Astrocyte of the cerebellum (primary cell): ENCODE data around the gene RSBN1.

Experiments
- DNase-seq: peaks from one replicate; pipeline ENCODE4 v3.0.0-alpha.2; 2011; ENCODE audit warnings: low read depth
- H3K4me3 ChIP-seq: 2 replicates; pipeline ENCODE4 v1.5.1; 2011; ENCODE audit warnings: mild to moderate bottlenecking, low read depth, low read length, moderate library complexity
- in situ Hi-C: cut with HindIII; loops from 2 replicates; pipeline ENCODE4 v1.10.0; 2017; ENCODE audit warnings: low sequenced_read_pairs
- TF ChIP-seq, protein P1 (sequence below): IDR thresholded peaks from 2 replicates; pipeline ENCODE4 v1.5.1; 2012; ENCODE audit warnings: low read length, low read depth, moderate library complexity, mild to moderate bottlenecking; ENCODE audit errors: missing control alignments

RSBN1 gene

GRCh38 chr1:113846391-113847035, 34.2 kb upstream of the RSBN1 start:
- TF ChIP-seq, protein P1, sequence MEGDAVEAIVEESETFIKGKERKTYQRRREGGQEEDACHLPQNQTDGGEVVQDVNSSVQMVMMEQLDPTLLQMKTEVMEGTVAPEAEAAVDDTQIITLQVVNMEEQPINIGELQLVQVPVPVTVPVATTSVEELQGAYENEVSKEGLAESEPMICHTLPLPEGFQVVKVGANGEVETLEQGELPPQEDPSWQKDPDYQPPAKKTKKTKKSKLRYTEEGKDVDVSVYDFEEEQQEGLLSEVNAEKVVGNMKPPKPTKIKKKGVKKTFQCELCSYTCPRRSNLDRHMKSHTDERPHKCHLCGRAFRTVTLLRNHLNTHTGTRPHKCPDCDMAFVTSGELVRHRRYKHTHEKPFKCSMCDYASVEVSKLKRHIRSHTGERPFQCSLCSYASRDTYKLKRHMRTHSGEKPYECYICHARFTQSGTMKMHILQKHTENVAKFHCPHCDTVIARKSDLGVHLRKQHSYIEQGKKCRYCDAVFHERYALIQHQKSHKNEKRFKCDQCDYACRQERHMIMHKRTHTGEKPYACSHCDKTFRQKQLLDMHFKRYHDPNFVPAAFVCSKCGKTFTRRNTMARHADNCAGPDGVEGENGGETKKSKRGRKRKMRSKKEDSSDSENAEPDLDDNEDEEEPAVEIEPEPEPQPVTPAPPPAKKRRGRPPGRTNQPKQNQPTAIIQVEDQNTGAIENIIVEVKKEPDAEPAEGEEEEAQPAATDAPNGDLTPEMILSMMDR = no peak
- H3K4me3 ChIP-seq = no peak overlapping the region
- in situ Hi-C loops = no loop called here
- DNase-seq = no peak

- H3K4me3 ChIP-seq = no peak overlapping the region
- DNase-seq = no peak
- in situ Hi-C loops = no loop called here
- TF ChIP-seq, protein P1 = no peak
These were observed 24.3 kb upstream of the RSBN1 start for GRCh38 chr1:113836534-113836933.

DNA sequence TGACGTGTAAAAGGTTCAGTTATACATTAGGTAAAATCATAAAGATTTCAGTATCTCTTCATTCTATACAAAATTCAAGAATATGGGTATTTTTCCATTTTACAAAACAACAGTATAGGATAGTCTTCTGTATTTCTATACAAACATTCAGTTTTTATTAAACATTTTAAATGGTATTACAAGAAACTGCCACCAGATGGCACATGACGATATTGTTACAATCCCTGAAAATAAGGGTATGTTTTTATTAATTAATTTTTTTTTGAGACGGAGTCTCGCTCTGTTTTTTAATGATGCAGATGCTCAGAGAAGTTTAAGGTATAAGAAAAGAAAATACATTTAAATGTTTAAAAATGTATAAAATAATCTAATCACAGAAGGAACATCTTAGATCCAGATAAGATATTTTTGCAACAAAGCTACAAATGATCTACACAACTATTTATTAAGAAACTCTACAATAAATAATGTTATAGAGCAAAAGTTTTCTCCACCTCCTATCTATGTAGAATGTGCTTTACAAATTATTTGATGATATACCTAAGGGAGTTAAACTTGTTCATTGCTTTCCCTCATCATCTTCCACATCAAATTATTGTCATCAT, 23.5 kb upstream of the RSBN1 start:
- peak; percentile 49 for DNase-seq
- H3K4me3 ChIP-seq = no peak overlapping the region
- in situ Hi-C loops = no loop called here
- TF ChIP-seq, protein P1 = no peak

DNA sequence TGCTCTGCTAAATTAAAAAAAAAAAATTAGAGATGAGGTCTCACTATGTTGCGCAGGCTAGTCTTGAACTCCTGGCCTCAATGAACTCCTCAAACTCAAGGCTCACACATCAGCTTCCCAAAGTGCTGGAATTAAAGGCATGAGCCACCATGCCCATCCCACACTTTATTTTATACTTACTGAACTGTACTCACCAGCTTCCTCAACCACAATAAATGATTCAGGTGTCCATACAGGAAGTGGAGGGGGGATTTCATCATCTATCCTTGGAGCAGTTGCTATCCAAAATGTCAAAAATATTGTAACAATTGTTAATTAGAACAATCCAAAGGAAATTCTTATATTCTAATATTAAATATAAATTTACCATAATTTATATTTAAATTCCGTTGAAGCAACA, 22.4 kb upstream of the RSBN1 start:
- in situ Hi-C loops = no loop called here
- TF ChIP-seq, protein P1 = no peak

DNA sequence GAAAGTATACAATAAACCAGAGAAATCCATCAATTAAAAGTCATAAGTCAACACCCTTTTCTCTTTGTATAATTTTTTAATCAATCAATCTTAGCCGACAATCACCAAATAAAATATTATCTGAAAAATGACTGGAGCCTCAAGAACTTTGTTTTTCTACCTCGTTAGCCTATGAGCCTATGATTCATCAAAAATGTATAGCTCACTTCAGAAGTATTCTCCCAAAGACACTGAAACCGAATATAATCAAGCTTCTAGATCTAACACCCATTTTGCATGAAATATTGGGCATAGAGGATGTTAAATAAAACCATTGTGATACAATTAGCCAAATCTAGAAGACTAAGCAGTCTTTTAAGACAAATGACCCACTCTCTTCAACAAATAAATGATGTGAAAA, 17.8 kb upstream of the RSBN1 start:
- DNase-seq = no peak
- in situ Hi-C loops = no loop called here
- no peak overlapping the region for H3K4me3 ChIP-seq
- TF ChIP-seq, protein P1 = no peak

More for the DNA sequence above, 22.4 kb upstream of the RSBN1 start:
- DNase-seq = no peak
- H3K4me3 ChIP-seq = no peak overlapping the region

GRCh38 chr1:113821916-113822315, 9.6 kb upstream of the RSBN1 start:
- no peak for DNase-seq
- in situ Hi-C loops = no loop called here
- no peak overlapping the region for H3K4me3 ChIP-seq
- TF ChIP-seq, protein P1 = no peak

DNA sequence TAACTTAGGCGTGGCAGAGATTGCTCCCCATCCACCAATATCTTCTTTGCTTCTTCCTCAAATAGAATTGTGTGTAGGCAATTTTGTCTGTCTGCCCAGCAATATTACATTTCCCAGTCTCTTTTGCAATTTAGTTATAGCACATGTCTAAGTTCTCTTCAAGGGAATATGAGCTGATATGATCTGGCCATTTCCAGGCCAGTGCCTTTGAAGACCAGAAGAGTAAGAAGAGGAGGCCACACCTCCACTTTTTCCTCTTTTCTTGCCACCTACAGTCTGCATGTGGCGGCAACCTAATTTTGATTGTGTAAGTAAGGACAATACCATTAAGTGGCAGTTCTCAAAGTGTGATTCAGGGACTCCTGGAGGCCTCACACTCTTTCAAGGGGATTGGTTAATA, 6.3 kb upstream of the RSBN1 start:
- in situ Hi-C loops = no loop called here
- no peak overlapping the region for H3K4me3 ChIP-seq
- no peak for DNase-seq
- TF ChIP-seq, protein P1 = no peak
